Smooth muscle cell (in vitro differentiated cells): ENCODE data around the gene SRRM2. TPM values are rescaled to one million over a fixed set of nuclear protein-coding genes. Genes with fewer than 3 reads are reported as not detected.

Experiments used
- DNase-seq: peaks from one replicate; lab custom pipeline; 2025; ENCODE audit not compliant: unreplicated experiment; lab: John Stamatoyannopoulos, UW
- H2AFZ ChIP-seq: fragments of 200-600 bp; sonication (generic); 2 replicates; pipeline ENCODE4 v1.6.0; 2016; ENCODE audit warnings: antibody characterized with exemption, low read depth, mild to moderate bottlenecking
- H3F3A ChIP-seq: fragments of 200-600 bp; sonication (generic); 2 replicates; pipeline ENCODE4 v1.6.0; 2017; ENCODE audit warnings: antibody characterized with exemption, low read depth
- H3K27ac ChIP-seq: fragments of 200-600 bp; sonication (generic); 2 replicates; pipeline ENCODE4 v1.5.1; 2016; ENCODE audit warnings: low read depth, mild to moderate bottlenecking
- H3K27me3 ChIP-seq: fragments of 200-600 bp; sonication (generic); 2 replicates; pipeline ENCODE4 v1.6.1; 2016; ENCODE audit warnings: low read depth, mild to moderate bottlenecking
- H3K36me3 ChIP-seq: fragments of 200-600 bp; sonication (generic); 2 replicates; pipeline ENCODE4 v1.5.1; 2016; ENCODE audit warnings: low read depth
- H3K4me1 ChIP-seq: fragments of 200-600 bp; sonication (generic); 2 replicates; pipeline ENCODE4 v1.5.1; 2016; ENCODE audit warnings: low read depth
- H3K4me2 ChIP-seq: fragments of 200-600 bp; sonication (generic); 2 replicates; pipeline ENCODE4 v1.6.0; 2016; ENCODE audit warnings: mild to moderate bottlenecking
- H3K4me3 ChIP-seq: fragments of 200-600 bp; sonication (generic); 2 replicates; pipeline ENCODE4 v1.5.1; 2016; ENCODE audit warnings: mild to moderate bottlenecking
- H3K79me2 ChIP-seq: fragments of 200-600 bp; sonication (generic); 2 replicates; pipeline ENCODE4 v1.6.0; 2016; ENCODE audit warnings: low read depth, mild to moderate bottlenecking
- H3K9ac ChIP-seq: fragments of 200-600 bp; sonication (generic); 2 replicates; pipeline ENCODE4 v1.6.0; 2016; ENCODE audit warnings: low read depth
- H3K9me3 ChIP-seq: fragments of 200-600 bp; sonication (generic); replicated peaks from 2 replicates; pipeline ENCODE4 v1.5.1; 2016; ENCODE audit warnings: low read depth
- H4K20me1 ChIP-seq: fragments of 200-600 bp; sonication (generic); 2 replicates; pipeline ENCODE4 v1.6.0; 2016; ENCODE audit warnings: low read depth
- CTCF ChIP-seq: fragments of 200-600 bp; sonication (generic); IDR thresholded peaks from 2 replicates; pipeline ENCODE4 v1.5.1; 2017; ENCODE audit warnings: borderline replicate concordance, mild to moderate bottlenecking, antibody characterized with exemption; ENCODE audit not compliant: insufficient read depth, poor library complexity, severe bottlenecking
- WGBS: methylation state at CpG from one replicate; pipeline ENCODE4 v1.1.7; 2016; ENCODE audit warnings: low lambda C conversion rate; 5-methylcytosine and 5-hydroxymethylcytosine counted together
- polyA plus RNA-seq: library from polyadenylated mRNA; unstranded; fragments of >200 nt; fragmentation: Nextera tagmentation; extraction: Ambion mirVana; gene quantifications from 2 replicates; pipeline ENCODE4 v1.2.1, GENCODE V29; 2016
- total RNA-seq: library from RNA; depleted of rRNA; stranded (reverse); fragments of >200 nt; gene quantifications from 2 replicates; pipeline ENCODE4 v1.2.3, GENCODE V29; 2014

The SRRM2 gene
- total and polyA plus RNA-seq, 2 experiments from 2014 or later = 125 to 280 TPM

GRCh38 chr16:2724088-2724676 is 28.3 kb upstream of the SRRM2 start:
- H3K9me3 ChIP-seq = no peaks in the 10 kb centered on the region
- H3K27me3 ChIP-seq = no peaks in the 10 kb centered on the region
- H3K4me1 ChIP-seq = no peaks in the 10 kb centered on the region
- WGBS = 86% methylated on average over 7 of the region's 7 CpGs
- H3K27ac ChIP-seq = no peak overlapping the region
- TF ChIP-seq CTCF = no peak
- no peak overlapping the region for H3K9ac ChIP-seq
- no peaks in the 10 kb centered on the region for H3K79me2 ChIP-seq
- no peak for DNase-seq
- no peaks in the 10 kb centered on the region for H4K20me1 ChIP-seq
- no peak overlapping the region for H2AFZ ChIP-seq
- no peak overlapping the region for H3K4me3 ChIP-seq
- no peaks in the 10 kb centered on the region for H3F3A ChIP-seq
- no peak overlapping the region for H3K4me2 ChIP-seq
- no peaks in the 10 kb centered on the region for H3K36me3 ChIP-seq

- TF ChIP-seq CTCF = no peak
- Histone ChIP-seq H3K27me3 (no peaks in the 10 kb centered on the region), H3K9ac (no peak overlapping the region), H3K27ac (no peak overlapping the region), H3K9me3 (no peaks in the 10 kb centered on the region), H3K79me2 (no peaks in the 10 kb centered on the region), H2AFZ (no peak overlapping the region), H3K4me3 (no peak overlapping the region), H3F3A (no peaks in the 10 kb centered on the region), H3K4me1 (no peaks in the 10 kb centered on the region), H3K36me3 (no peaks in the 10 kb centered on the region), H4K20me1 (no peaks in the 10 kb centered on the region), H3K4me2 (no peak overlapping the region)
- no peak for DNase-seq
- 90% methylated on average over 16 of the region's 16 CpGs for WGBS
Measured at GRCh38 chr16:2724816-2725348, 27.6 kb upstream of the SRRM2 start.

GRCh38 chr16:2726923-2727322 is 25.5 kb upstream of the SRRM2 start:
- Histone ChIP-seq H3K4me2 (no peak overlapping the region), H3K27ac (no peak overlapping the region), H3K9ac (no peak overlapping the region), H3K79me2 (no peaks in the 10 kb centered on the region), H3K4me1 (no peaks in the 10 kb centered on the region), H3K4me3 (no peak overlapping the region), H4K20me1 (no peaks in the 10 kb centered on the region), H3K27me3 (no peaks in the 10 kb centered on the region), H3K36me3 (no peaks in the 10 kb centered on the region), H2AFZ (no peak overlapping the region), H3F3A (no peaks in the 10 kb centered on the region), H3K9me3 (no peaks in the 10 kb centered on the region)
- no peak for TF ChIP-seq CTCF
- DNase-seq = no peak
- 87% methylated on average over 5 of the region's 5 CpGs for WGBS

- H3K4me1 ChIP-seq = no peaks in the 10 kb centered on the region
- no peaks in the 10 kb centered on the region for H3K9me3 ChIP-seq
- 87% methylated on average over 7 of the region's 7 CpGs for WGBS
- H3F3A ChIP-seq = no peaks in the 10 kb centered on the region
- no peak for DNase-seq
- H4K20me1 ChIP-seq = no peaks in the 10 kb centered on the region
- H3K79me2 ChIP-seq = no peaks in the 10 kb centered on the region
- no peak overlapping the region for H3K4me2 ChIP-seq
- no peak overlapping the region for H2AFZ ChIP-seq
- no peaks in the 10 kb centered on the region for H3K36me3 ChIP-seq
- no peak overlapping the region for H3K4me3 ChIP-seq
- no peak for TF ChIP-seq CTCF
- H3K27ac ChIP-seq = no peak overlapping the region
- H3K27me3 ChIP-seq = no peaks in the 10 kb centered on the region
- H3K9ac ChIP-seq = no peak overlapping the region
Measured at GRCh38 chr16:2728034-2728433, 24.4 kb upstream of the SRRM2 start.
